ENCODE data around the gene PTCHD1. TPM values are rescaled to one million over a fixed set of nuclear protein-coding genes. Genes with fewer than 3 reads are reported as not detected.

PTCHD1 gene
- total RNA-seq (2021) = 3.2 to 4.2 TPM (median 3.7 TPM) in 3 replicates
- Bru-seq, nascent RNA = percentile 67 among the genes with signal in this experiment
- long read RNA-seq, experiment 1, full-length matches to known transcripts = 2 of 18 reads
- long read RNA-seq, experiment 1, partial matches to known transcripts = 2 of 18 reads
- long read RNA-seq, experiment 1, other reads (novel, unspliced or antisense) = 14 of 18 reads
- long read RNA-seq, experiment 2, full-length matches to known transcripts = 1 of 10 reads
- long read RNA-seq, experiment 2, partial matches to known transcripts = 1 of 10 reads
- long read RNA-seq, experiment 2, other reads (novel, unspliced or antisense) = 8 of 10 reads
- long read RNA-seq, experiment 3, partial matches to known transcripts = 0 of 1 reads
- long read RNA-seq, experiment 3, other reads (novel, unspliced or antisense) = 1 of 1 reads

- Mint-ChIP-seq H3K9me3 (no peaks in the 10 kb centered on the region), H3K4me1 (peaks cover 37% of the 10 kb centered on the region), H3K27ac (peak within 1 kb of the TSS; percentile 78; the same call in 1 of the 2 replicates), H3K4me3 (peak within 1 kb of the TSS; percentile 91), H3K27me3 (ENCODE audit: low read depth) (peaks cover 15% of the 10 kb centered on the region), H3K36me3 (0 out of 2 replicates have a peak, but pooled peaks cover 3% of the 10 kb centered on the region)
- DNase-seq (ENCODE audit: low spot score) (peak; percentile 16), ATAC-seq (peak; percentile 8)
- TF ChIP-seq FOXK1 (CRISPR knock-in tag; IDR thresholded peaks at IDR 0.05) (0 out of 2 replicates have a peak, but pooled peaks have one; percentile 44), ATF3 (CRISPR knock-in tag; conservative IDR thresholded peaks at IDR 0.05) (no peak), KAT7 (CRISPR knock-in tag; IDR thresholded peaks at IDR 0.05; ENCODE audit: borderline replicate concordance) (no peak), HMGXB4 (CRISPR knock-in tag; IDR thresholded peaks at IDR 0.05) (0 out of 2 replicates have a peak, but pooled peaks have one; percentile 37)
- ChIA-PET POLR2A (no interaction called here), CTCF (no interaction called here)
Observed at GRCh38 chrX:23334848-23335599, at the start of gene PTCHD1. PTCHD1 (plus strand) TSS chrX:23334849; CDS start chrX:23334876, 27 bp downstream.

- ChIA-PET POLR2A (no interaction called here), CTCF (no interaction called here)
- peaks cover 14% of the 10 kb centered on the region for H3K4me1 Mint-ChIP-seq
- no peaks in the 10 kb centered on the region for H3K36me3 Mint-ChIP-seq
- DNase-seq (ENCODE audit: low spot score) (no peak), ATAC-seq (no peak)
- TF ChIP-seq ZBTB21 (CRISPR knock-in tag; IDR thresholded peaks at IDR 0.05; ENCODE audit: borderline replicate concordance) = no peak
- H3K9me3 Mint-ChIP-seq = no peaks in the 10 kb centered on the region
- H3K27me3 Mint-ChIP-seq (ENCODE audit: low read depth) = no peaks in the 10 kb centered on the region
- no peak overlapping the region for H3K27ac Mint-ChIP-seq
- H3K4me3 Mint-ChIP-seq = no peak overlapping the region
Observed at GRCh38 chrX:23286731-23287130, 47.9 kb upstream of the PTCHD1 start.

- H3K4me3 Mint-ChIP-seq = no peak overlapping the region
- POLR2A ChIA-PET = no interaction called here
- H3K36me3 Mint-ChIP-seq = no peaks in the 10 kb centered on the region
- peaks cover 14% of the 10 kb centered on the region for H3K4me1 Mint-ChIP-seq
- H3K27me3 Mint-ChIP-seq (ENCODE audit: low read depth) = no peaks in the 10 kb centered on the region
- ATAC-seq (no peak), DNase-seq (ENCODE audit: low spot score) (no peak)
- CTCF ChIA-PET = no interaction called here
- H3K27ac Mint-ChIP-seq = no peak overlapping the region
- no peaks in the 10 kb centered on the region for H3K9me3 Mint-ChIP-seq
- TF ChIP-seq NR3C1 (CRISPR knock-in tag; conservative IDR thresholded peaks at IDR 0.05; ENCODE audit: low read depth) = no peak
- TF ChIP-seq ZMAT4 (CRISPR knock-in tag; IDR thresholded peaks at IDR 0.05) = no peak
- no peak for TF ChIP-seq ZNF396 (CRISPR knock-in tag; IDR thresholded peaks at IDR 0.05; ENCODE audit: borderline replicate concordance)
- no peak for TF ChIP-seq TEAD1 (CRISPR knock-in tag; IDR thresholded peaks at IDR 0.05)
- no peak for TF ChIP-seq FOXK1 (CRISPR knock-in tag; IDR thresholded peaks at IDR 0.05)
- no peak for TF ChIP-seq IRF2 (CRISPR knock-in tag; IDR thresholded peaks at IDR 0.05; ENCODE audit: borderline replicate concordance, low read depth)
- no peak for TF ChIP-seq AFF4 (CRISPR knock-in tag; IDR thresholded peaks at IDR 0.05; ENCODE audit: borderline replicate concordance)
- TF ChIP-seq E2F1 (CRISPR knock-in tag; IDR thresholded peaks at IDR 0.05) = no peak
- TF ChIP-seq ZNF138 (CRISPR knock-in tag; conservative IDR thresholded peaks at IDR 0.05) = no peak
- TF ChIP-seq ZNF423 (CRISPR knock-in tag; IDR thresholded peaks at IDR 0.05) = no peak
- TF ChIP-seq NFYB (CRISPR knock-in tag; conservative IDR thresholded peaks at IDR 0.05; ENCODE audit: low read depth) = no peak
- no peak for TF ChIP-seq ZNF317 (CRISPR knock-in tag; IDR thresholded peaks at IDR 0.05; ENCODE audit: borderline replicate concordance, low read depth)
- no peak for TF ChIP-seq FOXJ3 (CRISPR knock-in tag; IDR thresholded peaks at IDR 0.05; ENCODE audit: borderline replicate concordance)
- no peak for TF ChIP-seq CDX4 (CRISPR knock-in tag; IDR thresholded peaks at IDR 0.05; ENCODE audit: borderline replicate concordance)
- TF ChIP-seq ZNF671 (CRISPR knock-in tag; IDR thresholded peaks at IDR 0.05) = no peak
- TF ChIP-seq CBFB (CRISPR knock-in tag; IDR thresholded peaks at IDR 0.05; ENCODE audit: low read depth) = no peak
Observed at GRCh38 chrX:23287191-23287725, 47.4 kb upstream of the PTCHD1 start.
